B cell (primary cell): ENCODE data around the gene ELF1. TPM values are rescaled to one million over a fixed set of nuclear protein-coding genes. Genes with fewer than 3 reads are reported as not detected.

ENCODE experiments used
- ATAC-seq: fragments of 200-7000 bp; cut with Tn5 transposase; one replicate; pipeline ENCODE4 v1.10.0; 2021; ENCODE audit warnings: low read depth, mild to moderate bottlenecking, moderate number of reproducible peaks, moderate library complexity
- CTCF ChIA-PET: fragments of 350-600 bp; sonication (Branson Sonifier 250); formaldehyde crosslinking; loops from one replicate; lab custom pipeline; 2021; ENCODE audit warnings: antibody characterized with exemption, inconsistent platforms; lab: Charles Lee
- POLR2A ChIA-PET: fragments of 350-600 bp; sonication (Branson Sonifier 250); formaldehyde crosslinking; loops from one replicate; lab custom pipeline; 2021; ENCODE audit warnings: antibody characterized with exemption; lab: Charles Lee
- DNase-seq: peaks from one replicate; pipeline ENCODE4 v3.0.0; 2013
- H2AFZ ChIP-seq: 2 replicates; pipeline ENCODE4 v1.6.1; 2012; ENCODE audit warnings: mild to moderate bottlenecking, low read depth, low read length; ENCODE audit not compliant: insufficient read depth, poor library complexity, severe bottlenecking
- H3K27ac ChIP-seq, 2 donors: 1 replicate in 1 of 2; 2 replicates in 1 of 2; pipeline ENCODE4 v1.5.1; 2012 to 2013; ENCODE audit warnings: low read length in 2 of 2, mild to moderate bottlenecking in 2 of 2, moderate library complexity in 1 of 2
- H3K27me3 ChIP-seq, 4 experiments: fragments of 200-600 bp in 1 of 4; sonication (generic) in 1 of 4; replicated peaks in 1 of 4; 1 replicate in 2 of 4; 2 replicates in 2 of 4; pipeline versions ENCODE4 v1.6.1 to v1.7.0; 2013 to 2016; ENCODE audit warnings: low read length in 3 of 4, mild to moderate bottlenecking in 2 of 4, mixed read lengths in 1 of 4, moderate library complexity in 1 of 4; ENCODE audit not compliant: insufficient read depth in 4 of 4, control insufficient read depth in 3 of 4; ENCODE audit errors: control extremely low read depth in 1 of 4
- H3K36me3 ChIP-seq, 2 experiments: replicated peaks in 1 of 2; 1 replicate in 1 of 2; 2 replicates in 1 of 2; pipeline versions ENCODE4 v1.6.1 to v1.7.1; 2013; ENCODE audit warnings: low read length in 1 of 2; ENCODE audit not compliant: insufficient read depth in 2 of 2, control insufficient read depth in 1 of 2; ENCODE audit errors: control extremely low read depth in 1 of 2, extremely low read depth in 1 of 2
- H3K4me1 ChIP-seq, 2 donors: fragments of 200-600 bp in 1 of 2; sonication (generic) in 1 of 2; 1 replicate in 1 of 2; 2 replicates in 1 of 2; pipeline versions ENCODE4 v1.5.1 to v1.6.1; 2013 to 2017; ENCODE audit warnings: low read length in 2 of 2; ENCODE audit not compliant: control insufficient read depth in 2 of 2, insufficient read depth in 2 of 2
- H3K4me2 ChIP-seq: replicated peaks from 2 replicates; pipeline ENCODE3; 2012; ENCODE audit warnings: mild to moderate bottlenecking, low read depth, low read length; ENCODE audit not compliant: poor library complexity, severe bottlenecking
- H3K4me3 ChIP-seq, 5 experiments: fragments of 200-600 bp in 1 of 5; sonication (generic) in 1 of 5; 1 replicate in 3 of 5; 2 replicates in 2 of 5; pipeline versions ENCODE4 v1.5.1 to v1.7.0; 2011 to 2016; ENCODE audit warnings: low read length in 4 of 5, mild to moderate bottlenecking in 4 of 5, low read depth in 2 of 5, control low read depth in 1 of 5, moderate library complexity in 1 of 5; ENCODE audit not compliant: insufficient read depth in 1 of 5; ENCODE audit errors: control extremely low read depth in 1 of 5, extremely low read depth in 1 of 5
- H3K79me2 ChIP-seq: fragments of 200-600 bp; sonication (generic); one replicate; pipeline ENCODE4 v1.6.0; 2016; ENCODE audit warnings: low read length; ENCODE audit not compliant: control insufficient read depth, insufficient read depth
- H3K9ac ChIP-seq: fragments of 200-600 bp; sonication (generic); 2 replicates; pipeline ENCODE4 v1.6.1; 2017; ENCODE audit warnings: mild to moderate bottlenecking, low read length, moderate library complexity
- H3K9me3 ChIP-seq, 3 donors: one replicate each; pipeline versions ENCODE4 v1.6.1 to v1.7.1; 2013; ENCODE audit warnings: low read length in 2 of 3; ENCODE audit not compliant: control insufficient read depth in 2 of 3, insufficient read depth in 1 of 3; ENCODE audit errors: control extremely low read depth in 1 of 3
- H4K20me1 ChIP-seq: 2 replicates; pipeline ENCODE4 v1.6.0; 2012; ENCODE audit warnings: mild to moderate bottlenecking, low read length; ENCODE audit not compliant: insufficient read depth, control insufficient read depth, poor library complexity, severe bottlenecking
- H3K27ac Mint-ChIP-seq: one replicate; pipeline ENCODE4 v1.8.0; 2021; ENCODE audit warnings: mixed read lengths
- H3K27me3 Mint-ChIP-seq: one replicate; pipeline ENCODE4 v1.8.0; 2021; ENCODE audit warnings: mixed read lengths
- H3K4me1 Mint-ChIP-seq: one replicate; pipeline ENCODE4 v1.8.0; 2021; ENCODE audit warnings: mixed read lengths
- H3K4me3 Mint-ChIP-seq: one replicate; pipeline ENCODE4 v1.8.0; 2021; ENCODE audit warnings: mixed read lengths
- H3K9me3 Mint-ChIP-seq: one replicate; pipeline ENCODE4 v1.8.0; 2022; ENCODE audit warnings: mixed read lengths; ENCODE audit not compliant: insufficient read depth
- EZH2 ChIP-seq: IDR thresholded peaks from 2 replicates; pipeline ENCODE4 v1.6.1; 2012; ENCODE audit warnings: borderline replicate concordance, low read depth, mild to moderate bottlenecking, moderate library complexity, low read length; ENCODE audit not compliant: insufficient read depth, poor library complexity, severe bottlenecking
- WGBS: methylation state at CpG from one replicate; pipeline ENCODE4 v1.1.5; 2013; ENCODE audit warnings: missing lambda C conversion rate; ENCODE audit not compliant: insufficient coverage; 5-methylcytosine and 5-hydroxymethylcytosine counted together
- intact Hi-C: fragments of 100-400 bp; cut with micrococcal nuclease; formaldehyde crosslinking; loops from one replicate; pipeline ENCODE4 v1.10.0; 2022
- polyA plus RNA-seq: library from polyadenylated mRNA; depleted of rRNA; stranded (reverse); fragments of >200 nt; gene quantifications from 2 replicates; pipeline ENCODE4 v1.2.3, GENCODE V29; 2012
- total RNA-seq, 2 donors: library from RNA; stranded (reverse); fragments of 120-200 nt in 1 of 2; gene quantifications; 1 replicate in 1 of 2; 2 replicates in 1 of 2; pipeline versions ENCODE4 v1.2.3 to v1.2.4, GENCODE V29; 2013 to 2022
- TF ChIP-seq, protein P1 (sequence below): fragments of 200-600 bp; IDR thresholded peaks from one replicate; pipeline ENCODE4 v1.8.0; 2022; ENCODE audit warnings: antibody characterized with exemption, mild to moderate bottlenecking

ELF1 gene
- total and polyA plus RNA-seq, 2 donors (not counting 1 experiment from before 2014, with no cell fraction given): 62.0 to 186 TPM

DNA sequence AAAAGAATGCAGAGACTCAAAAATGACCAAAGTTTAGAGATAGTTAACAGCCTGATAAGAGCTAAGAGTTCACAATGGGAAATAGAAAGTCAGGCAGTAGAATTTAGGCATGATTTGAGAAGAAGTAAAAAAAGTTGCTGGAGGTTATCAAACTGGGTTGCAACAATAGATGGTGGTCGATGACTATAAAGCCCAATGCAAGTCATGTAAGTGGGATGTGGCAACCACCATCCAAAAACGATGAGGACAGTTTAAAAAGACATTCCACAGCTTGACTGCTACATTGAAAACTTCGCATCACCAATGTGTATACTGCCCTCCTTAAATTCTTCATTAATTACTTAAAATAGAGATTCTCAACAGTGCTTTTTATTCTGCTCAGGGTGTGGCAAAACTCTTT, 19.7 kb downstream of the ELF1 start:
- peak overlapping the region in 1 of 2 donors; percentile 31 for H3K27ac ChIP-seq
- POLR2A ChIA-PET: no interaction called here
- no peak overlapping the region for H3K4me3 Mint-ChIP-seq

More for the DNA sequence above, 19.7 kb downstream of the ELF1 start:
- Mint-ChIP-seq H3K27me3 (no peaks in the 10 kb centered on the region), H3K9me3 (no peaks in the 10 kb centered on the region), H3K27ac (no peak overlapping the region), H3K4me1 (peaks cover 80% of the 10 kb centered on the region)
- no peak overlapping the region for H3K4me3 ChIP-seq
- 20% methylated on average over 1 of the region's 3 CpGs for WGBS
- no peak overlapping the region for H3K4me2 ChIP-seq
- intact Hi-C loops: no loop called here
- TF ChIP-seq, protein P1, sequence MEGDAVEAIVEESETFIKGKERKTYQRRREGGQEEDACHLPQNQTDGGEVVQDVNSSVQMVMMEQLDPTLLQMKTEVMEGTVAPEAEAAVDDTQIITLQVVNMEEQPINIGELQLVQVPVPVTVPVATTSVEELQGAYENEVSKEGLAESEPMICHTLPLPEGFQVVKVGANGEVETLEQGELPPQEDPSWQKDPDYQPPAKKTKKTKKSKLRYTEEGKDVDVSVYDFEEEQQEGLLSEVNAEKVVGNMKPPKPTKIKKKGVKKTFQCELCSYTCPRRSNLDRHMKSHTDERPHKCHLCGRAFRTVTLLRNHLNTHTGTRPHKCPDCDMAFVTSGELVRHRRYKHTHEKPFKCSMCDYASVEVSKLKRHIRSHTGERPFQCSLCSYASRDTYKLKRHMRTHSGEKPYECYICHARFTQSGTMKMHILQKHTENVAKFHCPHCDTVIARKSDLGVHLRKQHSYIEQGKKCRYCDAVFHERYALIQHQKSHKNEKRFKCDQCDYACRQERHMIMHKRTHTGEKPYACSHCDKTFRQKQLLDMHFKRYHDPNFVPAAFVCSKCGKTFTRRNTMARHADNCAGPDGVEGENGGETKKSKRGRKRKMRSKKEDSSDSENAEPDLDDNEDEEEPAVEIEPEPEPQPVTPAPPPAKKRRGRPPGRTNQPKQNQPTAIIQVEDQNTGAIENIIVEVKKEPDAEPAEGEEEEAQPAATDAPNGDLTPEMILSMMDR: no peak
- no peak for TF ChIP-seq EZH2
- DNase-seq (no peak), ATAC-seq (no peak)
- peaks cover 5 to 30% of the 10 kb centered on the region in 2 experiments for H3K36me3 ChIP-seq
- peaks cover 63 to 75% of the 10 kb centered on the region in 2 donors for H3K4me1 ChIP-seq
- H2AFZ ChIP-seq: no peak overlapping the region
- H3K9me3 ChIP-seq: no peaks in the 10 kb centered on the region
- CTCF ChIA-PET: interaction anchor here (0.6 kb wide), 1 partner anchor 31 kb away, joined by 3 read pairs; no protein-coding TSS in a partner anchor
- no peak overlapping the region for H3K9ac ChIP-seq
- H3K79me2 ChIP-seq: peaks cover 100% of the 10 kb centered on the region
- H4K20me1 ChIP-seq: peaks cover 39% of the 10 kb centered on the region
- H3K27me3 ChIP-seq: no peaks in the 10 kb centered on the region
